SH-SY5Y (cell line): ENCODE measurements around the gene GIPC1.

Experiments used
- GATA2 ChIP-seq: IDR thresholded peaks from 2 replicates; pipeline ENCODE4 v1.6.1; 2011; ENCODE audit warnings: mild to moderate bottlenecking, low read depth, low read length
- GATA3 ChIP-seq: IDR thresholded peaks from 2 replicates; pipeline ENCODE4 v1.6.1; 2011; ENCODE audit warnings: low read depth, mild to moderate bottlenecking, low read length, moderate library complexity

GRCh38 chr19:14440049-14440448, 55.9 kb downstream of the GIPC1 start:
- TF ChIP-seq GATA3: no peak
- TF ChIP-seq GATA2: no peak
